ENCODE measurements around the gene GALP. TPM values are rescaled to one million over a fixed set of nuclear protein-coding genes. Genes with fewer than 3 reads are reported as not detected.

GALP gene
- total RNA-seq, 2 experiments from 2014 or later = not detected

GRCh38 chr19:56134654-56134921 lies 41.2 kb upstream of the GALP start:
- DNase-seq (no peak), ATAC-seq (ENCODE audit: poor library complexity) (no peak)
- POLR2A ChIA-PET = no interaction called here
- CTCF ChIA-PET = no interaction called here
- intact Hi-C loops (cut with DNase I, micrococcal nuclease) = no loop called here
- Mint-ChIP-seq H3K4me1 (ENCODE audit: low read depth) (peaks cover under 1% of the 10 kb centered on the region), H3K36me3 (ENCODE audit: low read depth) (no peaks in the 10 kb centered on the region), H3K4me3 (no peak overlapping the region), H3K27ac (no peak overlapping the region), H3K9me3 (no peaks in the 10 kb centered on the region), H3K27me3 (no peaks in the 10 kb centered on the region)
- Histone ChIP-seq H3K4me1 (ENCODE audit: insufficient read depth, low read length) (no peaks in the 10 kb centered on the region), H3K27ac (ENCODE audit: low read depth in 1 of 2, low read length in 2 of 2) (no peak overlapping the region), H3K9me3 (ENCODE audit: control insufficient read depth in 1 of 2, insufficient read depth in 1 of 2, low read length in 2 of 2) (no peaks in the 10 kb centered on the region), H3K36me3 (ENCODE audit: insufficient read depth, low read length) (no peaks in the 10 kb centered on the region), H3K4me3 (ENCODE audit: low read length) (no peak overlapping the region), H3K27me3 (ENCODE audit: control insufficient read depth in 1 of 2, insufficient read depth in 2 of 2, low read length in 2 of 2) (no peaks in the 10 kb centered on the region)
- TF ChIP-seq, protein P1, sequence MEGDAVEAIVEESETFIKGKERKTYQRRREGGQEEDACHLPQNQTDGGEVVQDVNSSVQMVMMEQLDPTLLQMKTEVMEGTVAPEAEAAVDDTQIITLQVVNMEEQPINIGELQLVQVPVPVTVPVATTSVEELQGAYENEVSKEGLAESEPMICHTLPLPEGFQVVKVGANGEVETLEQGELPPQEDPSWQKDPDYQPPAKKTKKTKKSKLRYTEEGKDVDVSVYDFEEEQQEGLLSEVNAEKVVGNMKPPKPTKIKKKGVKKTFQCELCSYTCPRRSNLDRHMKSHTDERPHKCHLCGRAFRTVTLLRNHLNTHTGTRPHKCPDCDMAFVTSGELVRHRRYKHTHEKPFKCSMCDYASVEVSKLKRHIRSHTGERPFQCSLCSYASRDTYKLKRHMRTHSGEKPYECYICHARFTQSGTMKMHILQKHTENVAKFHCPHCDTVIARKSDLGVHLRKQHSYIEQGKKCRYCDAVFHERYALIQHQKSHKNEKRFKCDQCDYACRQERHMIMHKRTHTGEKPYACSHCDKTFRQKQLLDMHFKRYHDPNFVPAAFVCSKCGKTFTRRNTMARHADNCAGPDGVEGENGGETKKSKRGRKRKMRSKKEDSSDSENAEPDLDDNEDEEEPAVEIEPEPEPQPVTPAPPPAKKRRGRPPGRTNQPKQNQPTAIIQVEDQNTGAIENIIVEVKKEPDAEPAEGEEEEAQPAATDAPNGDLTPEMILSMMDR (IDR thresholded peaks at IDR 0.05) = no peak

DNA sequence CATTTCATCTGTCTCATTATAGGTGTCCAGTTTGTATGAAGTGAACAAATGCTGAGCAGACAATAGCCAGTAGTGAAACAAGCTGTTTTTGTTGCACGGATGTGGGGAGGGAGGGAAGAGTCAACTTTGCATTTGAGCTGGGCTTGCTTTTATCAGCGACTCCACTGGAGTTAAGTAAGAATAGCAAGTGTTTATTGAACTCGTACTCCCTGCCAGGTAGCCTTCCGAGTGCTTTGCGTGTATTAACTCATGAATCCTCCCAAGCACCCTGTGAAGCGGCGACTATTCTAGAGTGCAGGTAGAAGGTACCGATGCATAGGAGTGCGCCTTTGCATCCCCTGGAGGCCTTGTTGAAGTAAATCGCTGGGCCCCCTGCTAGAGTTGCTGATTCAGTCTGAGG lies 39.4 kb upstream of the GALP start:
- Histone ChIP-seq H3K27me3 (ENCODE audit: control insufficient read depth in 1 of 2, insufficient read depth in 2 of 2, low read length in 2 of 2) (no peaks in the 10 kb centered on the region), H3K4me1 (ENCODE audit: insufficient read depth, low read length) (peaks cover 8% of the 10 kb centered on the region), H3K27ac (ENCODE audit: low read depth in 1 of 2, low read length in 2 of 2) (no peak overlapping the region), H3K36me3 (ENCODE audit: insufficient read depth, low read length) (no peaks in the 10 kb centered on the region), H3K4me3 (ENCODE audit: low read length) (no peak overlapping the region), H3K9me3 (ENCODE audit: control insufficient read depth in 1 of 2, insufficient read depth in 1 of 2, low read length in 2 of 2) (no peaks in the 10 kb centered on the region)
- ChIA-PET POLR2A (no interaction called here), CTCF (interaction anchor here (1.0 kb wide), 1 partner anchor 56 kb away, joined by 4 read pairs; no protein-coding TSS in a partner anchor)
- intact Hi-C loops (cut with DNase I, micrococcal nuclease) = no loop called here
- no peak overlapping the region for H3K4me3 Mint-ChIP-seq
- no peak overlapping the region for H3K27ac Mint-ChIP-seq
- TF ChIP-seq, protein P1 (IDR thresholded peaks at IDR 0.05) = no peak
- ATAC-seq (ENCODE audit: poor library complexity) (no peak), DNase-seq (no peak)
- no peaks in the 10 kb centered on the region for H3K9me3 Mint-ChIP-seq
- H3K4me1 Mint-ChIP-seq (ENCODE audit: low read depth) = peaks cover 16% of the 10 kb centered on the region
- H3K36me3 Mint-ChIP-seq (ENCODE audit: low read depth) = peaks cover 7% of the 10 kb centered on the region
- H3K27me3 Mint-ChIP-seq = no peaks in the 10 kb centered on the region

GRCh38 chr19:56137405-56137804 lies 38.4 kb upstream of the GALP start:
- no peaks in the 10 kb centered on the region for H3K36me3 ChIP-seq (ENCODE audit: insufficient read depth, low read length)
- Mint-ChIP-seq H3K36me3 (ENCODE audit: low read depth) (peaks cover 7% of the 10 kb centered on the region), H3K27ac (no peak overlapping the region), H3K9me3 (no peaks in the 10 kb centered on the region), H3K4me1 (ENCODE audit: low read depth) (peaks cover 24% of the 10 kb centered on the region), H3K27me3 (no peaks in the 10 kb centered on the region), H3K4me3 (no peak overlapping the region)
- no peaks in the 10 kb centered on the region for H3K27me3 ChIP-seq (ENCODE audit: control insufficient read depth in 1 of 2, insufficient read depth in 2 of 2, low read length in 2 of 2)
- ChIA-PET POLR2A (interaction anchor here (1.2 to 1.3 kb wide), 2 partner anchors 12 to 15 kb away, joined by 3 to 4 read pairs; no protein-coding TSS in a partner anchor), CTCF (no interaction called here)
- DNase-seq (no peak), ATAC-seq (ENCODE audit: poor library complexity) (no peak)
- no peaks in the 10 kb centered on the region for H3K9me3 ChIP-seq (ENCODE audit: control insufficient read depth in 1 of 2, insufficient read depth in 1 of 2, low read length in 2 of 2)
- TF ChIP-seq, protein P1 (IDR thresholded peaks at IDR 0.05) = no peak
- intact Hi-C loops (cut with DNase I, micrococcal nuclease) = no loop called here
- H3K27ac ChIP-seq (ENCODE audit: low read depth in 1 of 2, low read length in 2 of 2) = no peak overlapping the region
- peaks cover 17% of the 10 kb centered on the region for H3K4me1 ChIP-seq (ENCODE audit: insufficient read depth, low read length)
- no peak overlapping the region for H3K4me3 ChIP-seq (ENCODE audit: low read length)
